GM19351 (cell line): ENCODE results near the gene ITGB2.
"Not testable (repeated sequence)": the region's sequence is repeated elsewhere in the genome, so short reads cannot be mapped to it uniquely, and the experiment has no call there.

Experiments
- ATAC-seq: cut with Tn5 transposase; IDR thresholded peaks from one replicate; pipeline ENCODE4 v1.9.1; 2021; ENCODE audit warnings: mild to moderate bottlenecking, moderate library complexity; ENCODE audit not compliant: unreplicated experiment

The ITGB2 gene

DNA sequence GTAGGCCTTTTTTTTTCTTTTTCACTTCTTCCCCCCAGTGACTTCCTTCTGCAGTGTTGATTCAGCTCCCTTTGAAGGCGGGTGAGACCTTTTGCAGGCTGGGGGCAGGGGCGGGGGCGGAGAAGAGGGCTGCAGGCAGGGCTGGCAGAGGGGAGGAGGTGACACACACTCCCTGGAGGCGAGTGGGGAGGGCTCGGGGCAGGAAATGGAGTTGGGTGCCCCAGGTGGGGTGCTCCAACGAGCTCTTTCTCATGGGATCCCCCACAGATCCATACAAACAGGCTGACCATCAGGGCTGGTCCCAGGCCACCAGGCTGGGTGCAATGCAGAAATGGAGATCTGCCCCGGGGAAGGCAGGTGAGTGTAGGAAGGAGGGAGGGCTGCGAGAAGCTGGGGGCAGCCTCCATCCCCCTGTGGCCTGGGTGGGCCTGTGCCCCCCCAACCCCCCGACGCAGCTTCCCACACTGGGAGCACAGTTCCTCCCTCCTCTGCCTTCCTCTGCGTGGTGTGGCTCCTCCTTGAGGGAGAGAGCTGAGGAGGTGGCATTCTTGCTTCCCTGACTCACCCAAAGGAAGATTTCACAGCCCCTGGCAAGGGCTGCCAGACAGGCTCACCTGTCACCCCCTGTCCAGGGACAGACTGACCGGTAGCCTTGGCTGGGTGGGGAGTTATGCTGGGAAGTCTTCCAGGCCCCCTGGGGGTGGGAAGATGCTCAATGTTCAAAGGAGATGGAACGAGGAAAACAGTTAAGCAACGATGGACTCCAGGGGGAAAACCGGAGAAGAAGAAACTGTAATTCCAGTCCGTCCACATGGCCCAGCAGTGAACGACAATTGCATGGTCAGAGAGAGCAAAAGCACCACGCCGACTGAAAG lies 7.1 kb upstream of the ITGB2 start:
- ATAC-seq = no peak

DNA sequence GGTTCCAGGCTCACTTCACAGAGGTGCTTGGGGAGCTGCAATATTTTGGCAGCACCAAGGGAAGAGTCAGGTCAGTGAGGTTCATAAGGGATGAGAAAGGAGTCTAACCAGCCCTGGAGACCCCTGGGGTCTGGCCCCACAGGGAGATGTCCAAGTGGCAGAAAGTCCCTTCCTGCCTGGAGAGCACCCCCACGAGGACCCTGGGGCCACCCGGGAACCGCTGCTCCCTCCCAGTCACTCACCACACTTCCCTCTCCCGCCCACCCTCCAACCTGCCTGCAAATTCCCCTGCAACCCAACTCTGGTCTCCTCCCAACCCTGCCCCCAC lies 6.5 kb upstream of the ITGB2 start:
- no peak for ATAC-seq

DNA sequence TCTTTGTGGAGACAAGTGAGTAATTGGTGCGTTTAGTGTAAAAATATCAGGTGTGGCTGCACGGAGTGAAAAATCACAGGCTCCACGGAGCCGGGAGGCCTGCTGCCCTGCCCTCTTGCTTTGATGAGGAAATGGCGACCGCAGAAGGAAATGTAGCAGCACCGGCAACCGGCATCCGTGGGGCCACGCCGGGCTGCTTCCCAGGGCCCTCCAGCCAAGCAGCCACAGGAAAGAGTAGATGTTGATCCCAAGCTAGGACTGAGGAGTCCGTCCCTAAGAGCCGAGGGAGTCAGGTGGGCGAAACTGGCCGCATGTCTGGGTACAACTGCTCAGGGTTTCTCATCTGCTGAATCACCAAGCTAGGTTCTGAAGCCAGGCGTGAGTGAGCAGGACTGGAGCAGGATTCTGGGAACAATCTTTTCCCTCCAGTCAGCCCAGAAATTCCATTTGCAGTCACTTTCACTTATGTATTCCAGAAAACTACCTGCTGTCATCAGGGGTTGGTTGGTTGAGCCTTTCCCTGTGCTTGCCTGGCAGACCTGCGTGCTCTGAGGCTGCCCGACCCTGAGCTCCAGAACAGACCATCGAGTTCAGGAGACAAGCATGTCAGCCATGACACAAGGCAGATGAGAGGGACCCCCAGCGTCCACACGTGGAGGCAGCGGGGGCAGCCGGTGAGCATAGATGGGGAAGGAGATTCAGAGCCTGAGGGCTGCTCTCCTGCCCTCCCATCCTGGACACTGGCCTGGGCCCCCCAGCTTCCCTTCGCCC lies 5.8 kb upstream of the ITGB2 start:
- no peak for ATAC-seq

DNA sequence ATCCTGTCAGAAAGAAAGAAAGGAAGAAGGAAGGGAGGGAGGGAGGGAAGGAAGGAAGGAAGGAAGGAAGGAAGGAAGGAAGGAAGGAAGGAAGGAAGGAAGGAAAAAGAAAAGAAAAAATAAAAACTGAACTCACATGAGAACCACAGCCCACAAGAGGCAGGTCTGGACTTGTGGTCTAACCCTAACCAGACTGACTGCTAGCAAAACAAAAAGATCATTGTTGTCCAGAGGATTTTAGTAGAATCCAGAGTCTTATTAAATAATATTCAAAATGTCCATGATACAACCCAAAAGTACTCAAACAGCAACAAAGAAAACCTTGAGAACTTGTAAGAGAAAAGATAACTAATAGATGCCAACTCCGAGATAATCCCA lies 4.7 kb upstream of the ITGB2 start:
- ATAC-seq = no peak

DNA sequence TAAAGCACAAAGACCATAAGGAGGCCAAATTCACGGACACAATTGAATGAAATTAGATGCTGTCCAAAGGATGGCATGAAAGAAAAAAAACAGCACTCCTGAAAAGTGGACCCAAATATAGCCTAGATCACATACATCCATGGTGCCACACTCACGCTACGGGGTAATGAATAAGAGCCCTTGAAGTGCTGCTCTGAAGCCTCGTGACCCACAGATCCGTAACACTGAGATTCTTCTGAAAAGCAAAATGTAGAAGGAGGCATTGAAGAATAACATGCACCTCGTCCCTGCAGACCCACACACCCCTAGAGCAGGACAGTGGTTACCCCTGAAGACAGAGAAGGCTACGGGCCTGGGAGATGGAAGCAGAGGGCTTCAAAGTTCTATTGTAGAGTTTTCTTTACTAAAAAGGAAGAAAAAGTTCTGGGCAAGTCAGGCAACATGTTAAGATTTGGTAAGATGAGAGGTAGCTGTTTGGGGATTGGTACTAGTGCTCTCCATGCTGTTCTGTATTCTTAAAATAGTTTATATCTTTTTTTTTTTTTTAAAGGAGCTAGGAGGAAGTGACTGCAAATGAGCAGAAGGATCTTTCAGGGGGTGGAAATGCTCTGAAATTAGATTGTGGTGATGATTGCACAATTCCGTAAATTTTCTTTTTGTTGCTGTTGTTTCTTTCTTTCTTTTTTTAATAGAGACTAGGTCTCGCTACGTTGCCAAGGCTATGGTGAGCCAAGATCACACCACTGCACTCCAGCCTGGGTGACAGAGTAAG lies 4.1 kb upstream of the ITGB2 start:
- no peak for ATAC-seq

DNA sequence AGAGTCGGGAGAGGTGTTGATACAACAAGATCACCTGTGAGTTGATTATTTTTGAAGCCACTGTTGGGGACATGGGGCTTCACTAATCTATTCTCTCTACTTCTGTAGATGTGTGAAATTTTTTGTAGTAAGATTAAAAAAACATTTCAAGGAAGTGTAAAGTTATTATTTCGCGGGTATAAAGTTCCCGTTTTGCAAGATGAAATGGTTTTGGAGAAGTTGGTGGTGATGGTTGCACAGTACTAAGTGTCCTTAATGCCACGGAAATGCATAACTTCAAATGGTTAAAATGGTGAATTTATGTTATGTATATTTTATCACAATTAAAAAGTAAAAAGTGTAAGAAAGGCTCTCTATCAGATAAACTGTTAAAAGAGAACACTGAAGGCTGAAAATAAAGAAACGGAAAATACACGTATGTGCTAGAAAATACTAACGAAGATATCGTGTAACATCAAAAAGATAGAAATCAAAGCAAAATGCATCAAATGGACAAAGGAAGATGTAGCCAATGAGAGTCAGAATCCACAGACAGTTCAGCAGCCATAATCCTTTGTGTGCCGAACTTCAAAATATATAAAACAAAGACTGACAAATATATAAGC lies 2.9 kb upstream of the ITGB2 start:
- no peak for ATAC-seq

DNA sequence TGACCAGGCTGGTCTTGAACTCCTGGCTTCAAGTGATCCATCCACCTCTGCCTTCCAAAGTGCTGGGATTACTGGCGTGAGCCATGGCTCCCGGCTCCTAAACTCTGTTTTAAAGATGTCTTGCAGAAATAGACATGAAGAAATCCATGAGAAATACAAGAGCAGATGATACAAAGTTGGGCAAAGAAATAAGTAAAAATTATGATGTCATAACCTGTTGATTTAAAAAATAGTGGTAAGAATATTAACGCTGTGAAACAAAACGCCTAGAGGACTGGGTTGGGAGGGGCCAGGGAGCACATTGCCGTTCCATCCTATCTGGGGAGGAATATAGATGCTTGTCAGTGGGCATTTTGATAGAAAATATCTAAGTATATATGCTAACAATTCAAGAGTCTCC lies 1.2 kb upstream of the ITGB2 start:
- no peak for ATAC-seq

DNA sequence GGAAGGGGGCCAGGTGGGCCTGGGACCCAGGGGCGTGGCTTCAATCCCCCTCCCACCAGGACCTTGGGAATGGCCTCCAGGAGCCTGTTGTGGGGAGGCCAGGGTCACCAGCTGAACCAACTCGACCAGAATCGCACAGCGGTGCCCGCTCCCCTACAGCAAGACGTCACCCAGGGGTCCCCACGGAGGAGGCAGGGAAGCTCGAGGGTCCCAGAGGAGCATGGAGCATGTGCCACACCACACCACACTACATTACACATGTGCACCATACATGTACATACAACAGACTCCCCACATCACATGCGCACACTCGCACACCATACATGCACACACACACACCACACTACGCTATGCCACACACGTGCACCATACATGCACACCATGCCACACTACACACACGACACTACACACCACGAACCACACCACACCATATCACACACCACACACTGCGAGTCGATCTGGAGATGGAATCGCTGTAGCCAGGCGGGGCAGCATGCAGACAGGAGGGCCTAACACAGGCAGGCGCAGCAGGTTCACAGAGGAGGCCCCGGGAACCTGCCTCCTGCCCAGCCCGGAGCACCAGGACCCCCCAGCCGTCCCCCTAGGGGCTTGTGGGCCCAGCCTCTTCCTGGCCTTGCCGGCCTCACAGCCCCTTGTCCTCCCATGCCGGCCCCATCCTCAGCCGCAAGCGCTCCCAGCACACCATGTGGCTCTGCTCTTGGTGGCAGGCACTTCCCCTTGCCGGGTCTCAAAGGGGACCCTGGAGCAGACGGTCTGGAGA lies 596 bp downstream of the ITGB2 start:
- no peak for ATAC-seq

DNA sequence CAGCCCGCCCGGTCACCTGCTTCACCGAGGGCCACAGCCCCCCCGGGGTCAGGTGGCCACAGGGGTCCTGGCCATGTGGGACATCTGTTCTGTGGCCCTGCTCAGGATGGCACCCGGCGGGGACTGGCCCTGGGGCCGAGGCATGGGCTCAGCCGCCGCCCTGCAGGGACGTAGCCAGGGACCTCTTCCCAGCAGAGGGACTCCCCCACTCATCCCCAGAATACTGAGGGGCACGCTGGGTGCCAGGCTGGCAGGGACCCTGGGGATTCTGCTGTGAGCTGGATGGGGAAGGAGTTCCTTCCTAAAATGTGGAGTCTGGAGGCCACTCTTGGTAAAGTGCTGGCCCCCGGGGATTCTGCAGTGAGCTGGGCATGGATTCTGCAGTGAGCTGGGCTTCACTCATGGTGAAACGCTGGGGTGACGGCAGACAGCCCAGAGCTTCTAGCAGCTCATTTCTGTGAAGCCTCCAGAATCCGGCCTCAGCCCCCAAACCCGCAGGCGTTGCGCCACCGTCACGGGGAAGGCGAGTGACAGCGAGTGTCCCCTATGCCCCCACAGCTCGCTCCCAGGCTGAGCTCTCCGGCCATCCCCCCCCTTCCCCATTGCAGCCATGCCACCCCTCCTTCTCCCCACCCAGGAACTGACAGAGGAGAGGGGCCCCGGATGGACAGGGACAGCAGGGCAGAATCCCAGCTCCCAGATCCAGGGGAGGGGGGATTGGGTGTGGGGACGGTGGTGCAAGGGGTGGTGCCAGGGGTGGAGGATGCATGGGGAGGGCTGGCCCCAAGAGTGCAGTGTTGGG lies 1.4 kb downstream of the ITGB2 start:
- no peak for ATAC-seq

DNA sequence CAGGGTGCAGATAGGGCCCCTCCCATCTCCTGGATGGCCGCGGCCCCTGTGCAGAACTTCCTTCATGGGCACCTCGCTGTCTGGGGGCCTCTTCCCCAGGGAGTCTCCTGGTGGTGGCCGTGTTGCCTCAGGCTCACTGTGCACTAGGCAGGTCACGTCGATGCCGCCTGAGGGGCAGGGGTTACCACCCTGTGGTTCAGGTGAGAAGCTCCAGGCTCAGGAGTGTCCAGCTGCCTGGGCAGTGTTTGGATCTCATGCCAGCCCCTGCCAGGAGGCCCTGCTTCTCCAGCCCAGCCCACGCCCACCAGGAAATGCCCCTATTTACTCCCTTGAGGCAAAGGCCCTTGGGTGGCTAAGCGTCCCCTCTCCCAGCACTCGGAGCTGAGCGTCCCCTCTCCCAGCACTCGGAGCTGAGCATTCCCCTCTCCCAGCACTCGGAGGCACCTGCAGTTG lies 2.1 kb downstream of the ITGB2 start:
- no peak for ATAC-seq

DNA sequence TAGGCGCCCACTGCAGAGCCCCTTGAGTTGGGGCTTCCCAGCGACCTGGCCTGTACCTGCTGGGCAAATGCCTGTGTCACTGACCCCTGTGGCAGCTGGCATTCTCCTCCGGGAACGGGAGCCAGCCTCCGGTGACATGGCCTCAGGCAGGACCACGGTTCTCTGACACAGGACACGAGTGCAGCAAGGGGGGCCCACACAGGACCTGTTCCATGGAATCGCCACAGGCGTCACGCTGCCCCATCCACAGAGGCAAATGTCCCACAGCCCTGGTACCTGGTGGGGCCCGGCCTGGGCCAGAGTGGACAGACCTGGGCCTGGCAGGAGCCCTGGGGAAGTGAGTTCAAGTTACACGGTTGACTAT lies 2.6 kb downstream of the ITGB2 start:
- ATAC-seq = no peak

DNA sequence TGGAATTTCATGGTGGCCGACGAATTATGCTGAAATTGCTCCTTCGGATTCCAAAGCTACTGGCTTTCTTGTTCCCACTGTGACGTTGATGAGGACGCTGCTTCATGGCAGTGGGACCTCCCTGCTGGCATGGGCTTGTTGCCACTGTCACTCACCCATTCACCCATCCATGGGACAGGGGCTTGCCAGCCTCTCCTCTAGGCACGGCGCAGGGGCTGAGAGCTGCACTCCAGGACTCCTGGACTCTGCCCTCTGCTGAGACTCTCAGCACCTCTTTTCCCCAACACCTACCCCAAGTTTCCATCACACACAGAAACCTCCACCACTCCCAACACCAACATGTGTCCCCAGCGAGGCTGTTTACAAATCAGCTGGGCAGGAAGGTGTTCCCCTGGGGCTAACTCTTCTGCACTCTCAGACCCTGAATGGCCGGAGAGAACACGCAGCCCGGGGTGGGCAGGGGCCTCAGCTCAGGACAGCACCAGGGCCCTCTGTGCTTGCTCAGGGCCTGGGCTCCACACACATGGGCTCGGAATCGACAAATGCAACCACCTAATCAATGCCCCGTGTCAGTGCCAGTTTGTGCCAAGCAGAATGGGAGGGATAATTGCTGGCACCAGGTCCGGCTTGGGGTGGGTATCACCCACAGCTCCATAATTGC lies 3.1 kb downstream of the ITGB2 start:
- no peak for ATAC-seq

DNA sequence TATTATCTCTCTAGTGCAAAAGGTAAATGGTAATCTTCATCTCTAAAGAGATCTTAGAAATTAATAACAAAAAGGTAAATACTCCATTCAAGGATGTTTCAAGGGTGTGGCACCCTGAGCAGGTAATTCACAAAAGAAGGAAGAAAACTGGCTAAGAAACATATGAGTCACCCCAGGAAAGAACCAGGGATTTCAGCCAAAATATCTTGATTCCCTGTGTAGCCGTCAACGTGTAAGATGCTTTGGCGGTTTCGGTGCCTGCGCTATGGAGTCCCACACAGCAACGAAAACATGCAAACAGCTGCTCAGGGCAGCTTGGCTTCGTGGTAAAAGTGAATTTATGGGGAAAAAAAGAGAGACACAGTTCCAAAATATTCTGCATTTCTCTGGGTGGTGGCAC lies 3.7 kb downstream of the ITGB2 start:
- ATAC-seq = no peak

DNA sequence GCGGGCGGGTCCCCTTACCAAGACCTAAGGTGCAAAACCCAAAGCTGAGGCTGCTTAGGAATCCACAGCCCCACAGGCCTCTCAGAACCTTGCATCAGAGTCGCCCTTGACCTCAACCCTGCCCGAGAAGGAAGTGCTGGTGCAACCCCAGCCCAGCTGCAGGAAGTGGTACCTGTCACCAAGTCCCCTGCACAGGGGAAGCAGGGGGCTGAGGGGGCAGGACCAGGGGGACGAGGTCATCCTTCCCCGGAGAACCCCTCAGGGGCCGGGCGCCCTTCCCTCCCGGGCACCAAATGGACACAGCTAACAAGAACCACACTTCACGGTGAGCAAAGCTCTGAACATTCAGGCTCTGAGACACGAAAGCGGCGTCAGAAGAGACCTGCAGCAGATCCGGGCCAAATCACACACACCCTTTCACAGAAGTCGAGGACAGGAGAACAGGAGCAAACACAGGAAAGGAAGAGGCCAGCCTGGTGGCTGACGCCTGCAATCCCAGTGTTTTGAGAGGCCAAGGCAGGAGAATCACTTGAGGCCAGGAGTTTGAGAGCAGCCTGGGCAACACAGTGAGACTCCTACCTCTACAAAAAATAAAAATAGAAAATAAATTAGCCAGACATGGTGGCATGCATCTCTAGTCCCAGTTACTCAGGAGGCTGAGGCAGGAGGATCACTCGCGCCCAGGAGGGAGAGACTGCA lies 6.4 kb downstream of the ITGB2 start:
- ATAC-seq = no peak

DNA sequence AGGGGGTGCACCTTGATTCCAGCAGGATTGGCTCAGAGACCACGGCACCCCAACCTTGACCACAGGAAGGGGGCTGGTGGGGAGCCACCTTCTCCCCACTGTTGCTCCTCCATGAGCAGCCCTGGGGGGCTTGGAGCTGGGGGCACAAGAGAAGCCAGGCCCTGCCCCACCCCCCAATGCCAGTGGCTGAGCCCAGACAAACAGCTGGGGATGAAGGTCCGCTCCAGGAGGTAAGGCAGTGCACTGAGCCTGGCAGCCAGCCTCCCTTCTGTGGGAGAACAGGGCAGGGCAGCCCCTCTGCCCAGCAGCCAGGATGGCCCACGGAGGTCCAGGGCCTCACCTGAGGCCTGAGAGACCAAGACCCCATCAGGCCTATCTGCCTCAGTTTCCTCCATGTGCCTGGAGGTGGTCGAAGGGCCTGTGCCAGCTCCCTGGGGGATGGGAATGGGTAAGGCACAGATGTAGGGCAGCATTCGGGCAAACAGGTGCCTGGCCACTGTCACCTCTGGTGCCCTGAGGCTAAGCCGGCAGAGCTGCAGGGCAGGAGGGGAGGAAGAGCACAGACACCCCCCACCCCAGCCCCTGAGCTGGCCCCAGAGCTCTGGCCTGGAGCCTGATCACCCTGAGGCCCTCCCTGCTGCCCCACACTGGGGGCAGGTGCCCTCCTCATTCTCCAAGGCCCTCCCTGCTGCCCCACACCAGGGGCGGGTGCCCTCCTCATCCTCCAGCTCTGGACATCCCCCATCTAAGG lies 7.1 kb downstream of the ITGB2 start:
- ATAC-seq = no peak

DNA sequence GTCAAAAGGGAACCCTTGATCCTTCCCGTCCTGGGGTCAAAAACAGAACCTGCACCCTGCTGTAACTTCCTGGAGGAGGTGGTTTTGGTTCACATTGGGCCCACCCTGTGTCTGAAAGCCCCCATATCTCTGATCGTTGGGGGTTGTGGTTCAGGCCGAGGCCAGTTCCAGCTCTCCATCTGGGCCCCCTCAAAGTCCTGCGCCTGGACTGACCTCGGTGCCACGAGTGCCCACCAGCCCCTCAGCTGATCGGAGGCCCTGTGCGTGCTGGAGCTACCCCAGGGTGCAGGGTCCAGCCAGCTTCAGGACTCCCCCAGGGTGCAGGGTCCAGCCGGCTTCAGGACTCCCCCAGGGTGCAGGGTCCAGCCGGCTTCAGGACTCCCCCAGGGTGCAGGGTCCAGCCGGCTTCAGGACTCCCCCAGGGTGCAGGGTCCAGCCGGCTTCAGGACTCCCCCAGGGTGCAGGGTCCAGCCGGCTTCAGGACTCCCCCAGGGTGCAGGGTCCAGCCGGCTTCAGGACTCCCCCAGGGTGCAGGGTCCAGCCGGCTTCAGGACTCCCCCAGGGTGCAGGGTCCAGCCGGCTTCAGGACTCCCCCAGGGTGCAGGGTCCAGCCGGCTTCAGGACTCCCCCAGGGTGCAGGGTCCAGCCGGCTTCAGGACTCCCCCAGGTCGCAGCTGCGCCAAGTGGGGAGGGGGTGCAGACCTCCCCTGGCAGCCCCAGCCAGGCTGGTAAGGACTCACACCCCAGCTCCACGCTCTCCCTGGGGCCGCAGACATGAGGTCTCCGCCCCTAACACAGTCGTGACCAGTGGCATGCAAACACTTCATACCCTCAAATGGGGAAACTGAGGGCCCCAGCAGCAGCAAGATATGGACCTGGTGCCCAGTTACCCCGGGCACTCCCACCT lies 7.9 kb downstream of the ITGB2 start:
- not testable (repeated sequence) for ATAC-seq

DNA sequence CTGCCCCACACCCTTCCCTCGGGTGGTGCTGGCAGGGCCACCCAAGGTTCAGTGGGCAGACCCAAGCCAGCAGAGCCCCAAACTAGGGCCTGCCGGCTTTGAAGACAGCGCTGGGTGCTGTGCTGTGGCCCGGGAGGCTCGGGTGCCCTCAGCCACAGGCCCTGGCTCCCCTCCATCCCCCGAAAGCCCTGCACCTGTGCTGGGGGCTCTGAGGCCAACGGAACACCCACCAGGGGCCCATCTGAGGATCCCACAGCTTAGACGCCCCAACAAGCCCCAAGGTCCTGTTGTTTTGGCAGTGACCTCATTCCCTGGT lies 8.6 kb downstream of the ITGB2 start:
- no peak for ATAC-seq
